Epithelial cell of proximal tubule (primary cell): Measurements from ENCODE around the gene CACNA2D1. TPM values are rescaled to one million over a fixed set of nuclear protein-coding genes. Genes with fewer than 3 reads are reported as not detected.

Source experiments
- DNase-seq: peaks from one replicate; pipeline ENCODE4 v3.0.0-alpha.2; 2011; ENCODE audit warnings: low read depth
- H3K4me3 ChIP-seq: 2 replicates; pipeline ENCODE4 v1.5.1; 2011; ENCODE audit warnings: low read depth, mild to moderate bottlenecking, low read length
- total RNA-seq: library from RNA; depleted of rRNA; stranded (reverse); fragments of >200 nt; gene quantifications from 2 replicates; pipeline ENCODE4 v1.2.3, GENCODE V29; 2015
- TF ChIP-seq, protein P1 (sequence below): conservative IDR thresholded peaks from 2 replicates; pipeline ENCODE4 v1.5.1; 2012; ENCODE audit warnings: low read depth, mild to moderate bottlenecking, low read length

Gene CACNA2D1
- total RNA-seq, 1 donor from 2014 or later = 6.1 TPM

GRCh38 chr7:82172017-82172416 is 271.6 kb downstream of the CACNA2D1 start:
- TF ChIP-seq, protein P1, sequence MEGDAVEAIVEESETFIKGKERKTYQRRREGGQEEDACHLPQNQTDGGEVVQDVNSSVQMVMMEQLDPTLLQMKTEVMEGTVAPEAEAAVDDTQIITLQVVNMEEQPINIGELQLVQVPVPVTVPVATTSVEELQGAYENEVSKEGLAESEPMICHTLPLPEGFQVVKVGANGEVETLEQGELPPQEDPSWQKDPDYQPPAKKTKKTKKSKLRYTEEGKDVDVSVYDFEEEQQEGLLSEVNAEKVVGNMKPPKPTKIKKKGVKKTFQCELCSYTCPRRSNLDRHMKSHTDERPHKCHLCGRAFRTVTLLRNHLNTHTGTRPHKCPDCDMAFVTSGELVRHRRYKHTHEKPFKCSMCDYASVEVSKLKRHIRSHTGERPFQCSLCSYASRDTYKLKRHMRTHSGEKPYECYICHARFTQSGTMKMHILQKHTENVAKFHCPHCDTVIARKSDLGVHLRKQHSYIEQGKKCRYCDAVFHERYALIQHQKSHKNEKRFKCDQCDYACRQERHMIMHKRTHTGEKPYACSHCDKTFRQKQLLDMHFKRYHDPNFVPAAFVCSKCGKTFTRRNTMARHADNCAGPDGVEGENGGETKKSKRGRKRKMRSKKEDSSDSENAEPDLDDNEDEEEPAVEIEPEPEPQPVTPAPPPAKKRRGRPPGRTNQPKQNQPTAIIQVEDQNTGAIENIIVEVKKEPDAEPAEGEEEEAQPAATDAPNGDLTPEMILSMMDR = peak; percentile 27
- H3K4me3 ChIP-seq = no peak overlapping the region
- DNase-seq = no peak

DNA sequence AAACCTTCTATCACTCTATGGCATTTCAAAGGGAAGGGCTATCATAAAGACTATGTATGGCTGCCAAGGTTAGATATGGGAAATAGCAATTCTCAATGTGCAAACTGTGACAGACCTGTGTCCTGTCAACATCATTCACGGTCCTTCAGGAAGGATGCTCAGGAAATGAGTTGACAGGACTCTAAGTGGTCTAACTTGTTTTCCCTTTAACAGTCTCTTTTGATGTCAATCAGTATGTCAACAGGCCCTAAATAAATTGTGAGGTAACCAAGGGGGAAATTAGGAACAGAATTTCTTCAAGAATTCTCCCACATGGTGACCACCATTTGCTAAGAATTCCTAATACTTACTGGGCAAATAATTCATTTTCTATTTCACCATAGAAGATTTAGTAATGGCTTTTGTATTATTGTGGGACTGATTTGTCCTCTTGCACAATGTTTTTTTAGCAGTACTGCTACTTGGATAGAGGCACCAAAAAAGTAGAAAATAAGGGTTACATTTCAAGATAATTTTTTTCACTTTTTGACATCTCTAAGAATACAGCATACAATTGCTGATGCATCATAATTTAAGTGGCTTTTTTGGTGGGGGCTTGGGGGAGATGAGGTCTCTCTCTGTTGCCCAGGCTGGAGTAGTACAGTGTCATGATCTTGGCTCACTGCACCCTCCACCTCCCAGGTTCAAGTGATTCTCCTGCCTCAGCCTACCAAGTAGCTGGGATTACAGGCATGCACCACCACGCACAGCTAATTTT is 275.8 kb downstream of the CACNA2D1 start:
- H3K4me3 ChIP-seq = no peak overlapping the region
- TF ChIP-seq, protein P1 = no peak
- no peak for DNase-seq

DNA sequence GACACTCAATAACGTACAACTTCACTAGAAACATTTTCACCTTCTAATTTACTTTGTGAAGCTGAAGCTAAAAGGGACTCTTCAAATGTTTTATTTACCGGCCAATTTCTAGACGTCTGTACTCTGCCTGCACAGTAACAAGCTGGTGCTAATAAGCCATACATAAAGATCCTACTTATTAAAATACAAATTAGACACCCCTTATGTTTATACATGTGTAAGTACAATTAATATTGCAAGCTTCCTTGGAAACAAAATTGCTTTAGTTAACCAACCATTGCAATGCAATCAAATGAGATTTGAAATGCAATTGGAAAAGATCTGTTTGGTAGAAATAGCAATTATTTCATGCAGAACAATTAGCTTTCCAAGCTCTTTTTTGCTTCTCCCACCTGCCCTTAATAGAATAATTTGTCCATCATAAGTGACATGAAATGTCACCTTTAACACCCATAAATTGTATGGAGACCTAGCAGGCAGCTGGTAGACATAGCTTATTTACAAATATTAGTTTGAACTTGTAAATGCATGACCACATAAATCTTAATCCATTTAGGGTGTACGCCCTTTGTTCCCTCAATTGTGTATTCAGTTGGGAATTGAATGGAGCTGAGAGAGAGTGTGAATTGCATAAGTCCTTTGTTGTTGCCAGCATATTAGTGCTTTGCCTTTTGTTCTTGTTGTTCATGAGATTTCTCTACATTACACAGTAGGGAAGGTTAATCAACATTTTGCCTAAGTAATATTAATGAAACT is 277.1 kb downstream of the CACNA2D1 start:
- no peak overlapping the region for H3K4me3 ChIP-seq
- no peak for DNase-seq
- TF ChIP-seq, protein P1 = no peak

DNA sequence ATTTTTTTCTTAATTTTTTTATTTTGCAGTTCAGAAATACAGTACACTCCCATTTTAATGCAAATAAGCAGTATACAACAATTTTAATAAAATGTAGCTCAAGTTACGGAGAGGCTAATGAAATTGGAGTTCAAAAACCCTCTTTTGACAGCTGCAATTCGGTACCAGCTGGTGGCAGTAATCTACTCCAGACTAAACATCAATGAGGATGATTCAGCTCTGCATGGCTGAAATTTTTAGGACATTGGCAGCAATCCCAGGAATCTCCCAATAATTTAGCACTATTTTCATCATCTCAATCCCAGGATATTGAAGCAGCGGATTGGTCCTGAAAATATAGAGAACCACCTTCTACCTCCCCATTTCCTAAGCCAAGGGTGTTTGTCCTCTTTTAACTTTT is 278.8 kb downstream of the CACNA2D1 start:
- no peak overlapping the region for H3K4me3 ChIP-seq
- DNase-seq = no peak
- TF ChIP-seq, protein P1 = peak; percentile 55

DNA sequence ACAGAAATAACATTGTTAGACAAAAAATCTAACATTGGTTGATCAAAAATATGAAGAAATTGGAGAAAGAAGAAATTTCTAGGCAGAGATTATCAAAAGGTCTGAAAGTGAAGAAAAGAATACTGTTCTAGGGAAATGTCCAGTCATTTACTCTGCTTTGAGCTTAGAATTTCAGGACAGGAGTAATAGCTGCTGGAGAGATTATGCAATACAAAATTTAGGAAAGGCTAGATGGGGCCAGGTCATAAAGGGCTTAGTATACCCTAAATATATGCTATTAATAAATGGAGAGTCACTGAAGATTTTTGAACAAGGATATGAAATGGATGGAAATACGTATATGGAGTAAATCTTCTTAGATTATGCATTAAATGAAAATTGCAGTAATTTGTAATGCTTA is 279.2 kb downstream of the CACNA2D1 start:
- TF ChIP-seq, protein P1 = no peak
- no peak overlapping the region for H3K4me3 ChIP-seq
- DNase-seq = no peak

DNA sequence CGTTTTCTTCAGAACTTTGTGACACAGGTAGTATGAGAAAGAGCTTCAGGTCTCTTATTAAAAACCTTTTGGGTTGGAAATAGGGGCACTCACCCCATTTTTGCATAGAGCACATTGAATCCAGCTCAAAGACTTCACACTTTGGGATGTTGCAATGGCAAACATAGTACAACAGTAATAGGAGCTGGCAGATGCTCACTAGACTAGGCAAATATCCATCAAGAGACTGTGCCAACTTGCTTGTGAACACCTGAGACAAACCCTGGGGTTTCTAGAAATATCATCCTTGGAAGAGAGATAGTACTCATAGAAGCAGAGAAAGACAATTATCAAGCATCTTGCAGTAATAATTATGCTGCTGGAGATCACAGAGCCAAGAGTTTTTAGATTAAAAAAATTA is 280.0 kb downstream of the CACNA2D1 start:
- no peak for DNase-seq

More for the DNA sequence above, 280.0 kb downstream of the CACNA2D1 start:
- TF ChIP-seq, protein P1 = no peak
- H3K4me3 ChIP-seq = no peak overlapping the region
